Measurements from ENCODE around the gene GNB1L.

The GNB1L gene

GRCh38 chr22:19859861-19860510, 5.3 kb upstream of the GNB1L start:
- no peak for DNase-seq

DNA sequence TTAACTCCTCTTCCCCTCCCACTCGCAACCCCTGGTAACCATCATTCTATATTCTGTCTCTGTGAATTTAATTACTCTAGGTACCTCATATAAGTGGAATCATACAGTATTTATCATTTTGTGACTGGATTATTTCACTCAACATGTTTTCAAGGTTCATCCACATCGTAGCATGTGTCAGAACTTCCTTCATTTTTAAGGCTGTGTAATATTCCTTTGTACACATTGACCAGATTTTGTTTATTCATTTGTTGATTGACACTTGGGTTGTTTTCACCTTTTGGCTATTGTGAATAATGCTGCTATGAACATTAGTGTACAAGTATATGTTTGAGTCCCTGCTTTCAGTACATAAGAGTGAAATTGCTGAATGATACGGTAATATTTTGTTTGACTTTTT, 2.7 kb upstream of the GNB1L start:
- DNase-seq = no peak

- peak; percentile 53 for DNase-seq
Measured at GRCh38 chr22:19855504-19856409, 1.1 kb upstream of the GNB1L start.

- DNase-seq = no peak
Measured at GRCh38 chr22:19853879-19854777, 546 bp downstream of the GNB1L start.

- no peak for DNase-seq
Measured at GRCh38 chr22:19853058-19853878, 1.4 kb downstream of the GNB1L start.

GRCh38 chr22:19852177-19852781, 2.4 kb downstream of the GNB1L start:
- no peak for DNase-seq

GRCh38 chr22:19851291-19852176, 3.1 kb downstream of the GNB1L start:
- DNase-seq = peak; percentile 30

DNA sequence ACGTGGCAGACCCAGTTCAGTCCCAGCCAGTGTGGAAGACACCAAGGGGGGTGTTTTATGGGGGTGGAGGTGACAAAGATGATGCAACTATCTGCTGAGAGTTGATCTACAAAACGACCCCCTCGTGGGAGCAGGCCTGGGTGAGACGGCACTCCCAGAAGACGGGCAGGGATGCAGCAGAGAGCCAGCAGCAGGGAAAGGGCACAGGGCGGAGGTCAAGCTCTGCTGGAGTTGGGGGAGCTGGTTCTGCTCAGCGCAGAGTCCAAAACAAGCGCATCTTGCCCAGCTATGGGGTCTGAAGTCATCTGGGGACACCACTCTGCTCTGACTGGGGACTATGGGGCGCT, 3.9 kb downstream of the GNB1L start:
- no peak for DNase-seq

GRCh38 chr22:19849835-19850762, 4.6 kb downstream of the GNB1L start:
- peak; percentile 45 for DNase-seq

DNA sequence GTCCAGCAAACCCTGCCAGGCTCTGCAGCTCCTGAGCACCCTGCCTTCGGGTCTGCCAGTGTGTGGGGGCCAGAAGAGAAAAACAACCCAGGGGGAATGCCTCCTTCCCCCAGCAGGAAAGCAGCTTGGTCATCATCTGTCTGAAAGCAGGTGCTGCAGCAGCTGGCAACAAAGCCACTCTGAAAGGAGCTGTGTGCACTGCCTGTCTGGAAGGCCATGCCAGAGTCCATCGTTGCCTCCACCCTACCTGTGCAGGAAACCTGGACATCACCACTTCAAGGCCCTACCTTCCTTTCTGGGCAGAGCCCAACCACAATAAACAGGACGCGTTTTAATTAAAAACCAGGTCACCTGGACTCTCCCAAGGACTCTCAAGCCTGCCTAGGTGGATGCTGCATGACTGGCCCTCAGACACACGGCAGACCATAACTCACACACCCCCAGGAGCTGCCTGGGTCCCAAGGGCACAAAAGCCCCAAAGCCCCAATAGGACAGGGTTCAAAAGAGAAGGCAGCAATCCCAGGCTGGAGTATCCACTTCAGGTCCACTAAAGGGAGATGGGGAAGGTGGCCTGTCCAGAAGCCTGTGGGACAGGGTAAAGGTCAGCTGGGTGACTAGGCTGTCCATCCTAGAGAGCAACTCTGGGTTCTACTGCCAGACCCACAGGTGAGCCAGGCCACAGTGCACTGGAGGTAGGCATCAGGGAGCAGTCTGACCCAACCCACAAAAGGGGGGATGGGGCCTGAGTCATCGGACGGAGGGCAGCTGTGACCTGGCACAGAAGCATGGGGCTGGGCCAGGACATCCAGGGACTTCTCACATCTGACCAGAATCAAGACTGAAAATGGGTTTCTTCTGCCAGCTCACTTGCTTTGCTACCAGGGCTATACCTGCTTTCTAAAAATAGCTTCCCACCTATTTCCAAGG, 6.1 kb downstream of the GNB1L start:
- no peak for DNase-seq

DNA sequence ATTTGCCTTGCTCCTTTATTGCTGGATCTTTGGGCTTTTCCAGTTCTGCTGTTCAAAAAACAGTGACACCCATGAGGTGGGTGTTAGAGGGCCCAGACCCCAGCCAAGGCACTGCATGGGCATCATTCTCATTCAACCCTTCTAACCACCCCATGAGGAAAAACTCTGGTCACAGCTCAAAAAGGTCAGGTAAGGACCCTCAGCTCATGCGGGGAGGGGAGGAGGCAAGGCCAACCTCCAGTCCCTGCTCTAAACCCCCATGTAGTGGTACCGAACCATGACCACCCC, 7.4 kb downstream of the GNB1L start:
- DNase-seq = no peak

DNA sequence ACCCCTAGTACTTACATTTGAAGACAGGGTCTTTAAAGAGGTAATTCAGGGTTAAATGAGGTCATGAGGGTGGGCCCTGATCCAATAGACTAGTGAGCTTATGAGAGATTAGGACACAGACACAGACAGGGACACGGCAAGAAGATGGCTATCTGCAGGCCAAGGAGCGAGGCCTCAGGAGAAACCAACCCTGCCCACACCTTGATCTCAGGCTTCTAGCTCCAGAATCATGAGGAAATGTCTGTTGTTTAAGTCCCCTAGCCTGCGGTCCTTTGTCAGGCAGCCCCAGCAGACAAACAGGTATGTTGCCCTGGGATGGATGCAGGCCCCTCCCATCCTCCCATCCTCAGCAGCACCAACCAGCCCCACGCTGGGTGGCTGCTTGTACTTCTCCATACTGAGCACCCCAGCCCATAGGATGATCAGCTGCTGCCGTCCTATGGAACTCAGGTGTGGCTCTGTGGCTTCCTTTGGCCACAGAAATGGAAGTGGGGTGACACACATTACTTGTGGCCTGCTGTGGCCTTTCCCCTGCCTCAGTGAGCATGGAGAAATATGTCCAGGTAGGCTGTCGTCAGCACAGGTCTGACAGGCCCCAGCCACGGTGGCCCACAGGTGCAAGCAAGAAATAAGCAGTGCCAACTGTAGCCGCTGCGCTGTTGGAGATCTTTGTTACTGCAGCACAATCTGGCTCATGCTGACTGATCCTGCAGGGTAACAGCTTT, 7.9 kb downstream of the GNB1L start:
- DNase-seq = no peak

DNA sequence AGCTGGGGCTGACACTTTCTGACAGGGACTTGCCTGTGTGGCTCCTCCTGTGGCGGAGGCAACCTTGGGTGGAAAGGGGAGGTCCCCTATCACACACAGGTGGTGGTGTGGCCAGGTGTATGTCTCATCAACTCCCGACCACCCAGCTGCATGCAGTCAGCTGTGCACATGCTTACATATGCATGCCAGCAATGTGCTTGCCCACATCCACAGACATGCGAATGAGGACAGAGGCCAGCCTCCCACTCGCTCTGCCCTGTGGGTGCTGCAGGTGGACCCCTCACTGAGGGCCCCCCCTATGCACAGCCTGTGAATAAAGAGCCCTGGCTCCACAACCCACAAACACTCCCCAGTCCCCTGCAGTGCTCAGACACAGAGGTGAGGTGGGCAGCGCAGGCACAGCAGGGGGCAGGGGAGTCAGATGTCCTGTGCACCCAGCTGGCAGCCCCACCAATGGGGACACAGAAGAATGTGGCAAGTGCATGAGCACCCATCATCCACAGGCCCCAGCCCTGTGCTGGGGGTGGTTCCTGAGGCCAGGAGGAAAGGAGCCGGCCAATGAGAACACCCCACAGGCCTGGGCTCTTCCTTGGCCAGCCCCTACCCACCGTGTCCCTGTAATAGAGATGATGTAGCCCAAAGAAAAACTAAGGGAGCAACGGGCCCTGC, 9.5 kb downstream of the GNB1L start:
- DNase-seq = no peak

DNA sequence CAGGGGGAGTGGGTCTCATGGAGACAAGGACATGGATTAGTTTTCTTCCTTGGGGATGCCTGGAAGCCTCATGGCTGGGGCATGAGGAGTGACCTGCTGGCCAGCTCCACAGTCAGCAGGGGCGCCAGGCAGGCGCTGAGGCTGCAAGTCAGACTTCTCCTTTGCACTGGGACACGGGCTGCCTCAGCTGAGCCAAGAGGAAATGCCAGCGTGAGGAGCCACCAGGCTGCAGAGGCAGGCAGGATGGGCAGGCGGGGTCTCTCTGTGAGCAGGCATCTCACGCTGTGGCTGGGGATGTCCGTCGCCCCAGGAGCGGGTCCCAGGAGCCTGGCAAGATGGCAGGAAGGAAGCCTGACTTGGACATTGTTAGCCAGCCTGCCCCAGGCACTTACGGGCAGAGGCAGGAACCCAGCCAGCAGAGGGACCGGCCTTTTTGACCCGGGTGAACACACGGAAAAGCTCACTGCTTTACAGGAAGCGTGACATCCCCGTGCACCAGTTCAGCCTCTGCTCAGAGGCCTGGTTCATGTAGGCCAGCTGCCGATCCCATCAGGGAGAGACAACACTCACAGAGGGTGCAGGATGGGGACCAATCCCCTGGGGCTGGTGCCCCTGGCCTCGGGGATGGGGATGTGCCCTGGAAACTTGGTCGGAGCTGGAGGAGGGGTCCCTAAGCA, 10.2 kb downstream of the GNB1L start:
- DNase-seq = no peak

GRCh38 chr22:19843857-19844376, 10.8 kb downstream of the GNB1L start:
- no peak for DNase-seq

GRCh38 chr22:19843107-19843856, 11.4 kb downstream of the GNB1L start:
- DNase-seq = no peak

All from DMS79 (cell line).